Measurements from ENCODE around the gene C17orf50.

C17orf50 gene

GRCh38 chr17:35760587-35760986, at the start of gene C17orf50:
TSS of gene C17orf50 (plus strand) at chr17:35760887. CDS start at chr17:35760942, 55 bp downstream.
- DNase-seq, result no peak

GRCh38 chr17:35710950-35711349, 49.7 kb upstream of the C17orf50 start:
- no peak for DNase-seq

GRCh38 chr17:35713069-35713728, 47.5 kb upstream of the C17orf50 start:
- DNase-seq, result no peak

- no peak for DNase-seq
Observed at GRCh38 chr17:35714988-35715387, 45.7 kb upstream of the C17orf50 start.

GRCh38 chr17:35715416-35715815, 45.3 kb upstream of the C17orf50 start:
- no peak for DNase-seq

GRCh38 chr17:35716173-35716572, 44.5 kb upstream of the C17orf50 start:
- no peak for DNase-seq

- no peak for DNase-seq
Observed at GRCh38 chr17:35716897-35717465, 43.7 kb upstream of the C17orf50 start.

- no peak for DNase-seq
Observed at GRCh38 chr17:35717475-35717874, 43.2 kb upstream of the C17orf50 start.

- no peak for DNase-seq
Observed at GRCh38 chr17:35723735-35724134, 37.0 kb upstream of the C17orf50 start.

- no peak for DNase-seq
Observed at GRCh38 chr17:35725058-35725457, 35.6 kb upstream of the C17orf50 start.

- DNase-seq, result no peak
Observed at GRCh38 chr17:35725802-35726126, 34.9 kb upstream of the C17orf50 start.

GRCh38 chr17:35726127-35726952, 34.3 kb upstream of the C17orf50 start:
- no peak for DNase-seq

- no peak for DNase-seq
Observed at GRCh38 chr17:35726953-35727460, 33.7 kb upstream of the C17orf50 start.

GRCh38 chr17:35727635-35728034, 33.1 kb upstream of the C17orf50 start:
- no peak for DNase-seq

GRCh38 chr17:35728551-35728950, 32.1 kb upstream of the C17orf50 start:
- no peak for DNase-seq

GRCh38 chr17:35729405-35729833, 31.3 kb upstream of the C17orf50 start:
- no peak for DNase-seq

- DNase-seq, result no peak
Observed at GRCh38 chr17:35730400-35731005, 30.2 kb upstream of the C17orf50 start.

- DNase-seq, result peak; percentile 75
Observed at GRCh38 chr17:35731239-35731916, 29.3 kb upstream of the C17orf50 start, which contains the start of gene RASL10B. TSS of gene RASL10B (plus strand) at chr17:35731639. CDS start at chr17:35735185, 3,546 bp downstream.

GRCh38 chr17:35731917-35732805, 28.5 kb upstream of the C17orf50 start:
- DNase-seq, result no peak

GRCh38 chr17:35732806-35733136, 27.9 kb upstream of the C17orf50 start:
- no peak for DNase-seq

- no peak for DNase-seq
Observed at GRCh38 chr17:35733366-35733765, 27.3 kb upstream of the C17orf50 start.

GRCh38 chr17:35734396-35734795, 26.3 kb upstream of the C17orf50 start:
- no peak for DNase-seq

Data from activated CD4-positive, alpha-beta T cell treated with anti-CD3 and anti-CD28 coated beads for 48 hours (primary cell).